NCI-H82 treated with DMSO at 0.1 percent for 48 hours (cell line): ENCODE measurements around the gene PCDHB9.
"Not testable (repeated sequence)": the region's sequence is repeated elsewhere in the genome, so short reads cannot be mapped to it uniquely, and the experiment has no call there.

ENCODE experiments used
- DNase-seq: peaks from one replicate; lab custom pipeline; 2025; ENCODE audit not compliant: unreplicated experiment; lab: John Stamatoyannopoulos, UW

The PCDHB9 gene

GRCh38 chr5:141234109-141234667 is 47.2 kb downstream of the PCDHB9 start:
- DNase-seq = no peak

GRCh38 chr5:141235922-141236321 is 49.0 kb downstream of the PCDHB9 start:
- DNase-seq = not testable (repeated sequence)

- no peak for DNase-seq
Measured at GRCh38 chr5:141236516-141237313, 49.8 kb downstream of the PCDHB9 start.
